Amygdala (tissue), 56 donors: ENCODE results near the gene RIPPLY1.

ENCODE experiments used
- DNase-seq, 56 donors: peaks; one replicate each; lab custom pipeline; 2025; lab: John Stamatoyannopoulos, UW

Gene RIPPLY1

GRCh38 chrX:106862972-106863688 lies 40.0 kb downstream of the RIPPLY1 start:
- DNase-seq = no peak
